Tibial nerve (tissue), 3 donors: ENCODE data around the gene SLC25A46.

Experiments used
- CTCF ChIP-seq, 5 experiments: fragments of 200-600 bp in 3 of 5; fragments of 450-650 bp in 2 of 5; sonication (generic) in 3 of 5; IDR thresholded peaks; one replicate each; pipeline ENCODE4 v1.5.1; 2016 to 2019; ENCODE audit warnings: antibody characterized with exemption in 5 of 5, mild to moderate bottlenecking in 3 of 5, moderate library complexity in 2 of 5
- POLR2A ChIP-seq, 2 donors: fragments of 450-650 bp; IDR thresholded peaks; one replicate each; pipeline ENCODE4 v1.6.1; 2017; ENCODE audit warnings: antibody characterized with exemption in 2 of 2, mild to moderate bottlenecking in 2 of 2, moderate library complexity in 2 of 2

DNA sequence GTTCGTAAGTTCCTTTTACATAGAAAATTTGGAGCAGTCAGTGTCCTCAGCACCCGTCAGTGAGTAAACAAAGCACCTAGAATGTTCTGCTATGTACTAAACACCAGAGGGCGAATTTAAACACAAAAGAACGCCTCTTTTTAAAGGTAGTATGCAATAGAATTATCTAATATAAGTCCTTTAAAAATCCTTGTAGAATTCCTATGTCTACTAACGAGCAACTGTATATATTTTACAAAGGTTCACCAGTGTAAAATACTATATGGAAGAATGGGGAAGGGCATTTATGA lies 11.8 kb upstream of the SLC25A46 start:
- TF ChIP-seq CTCF (IDR thresholded peaks at IDR 0.05): no peak
- TF ChIP-seq POLR2A (IDR thresholded peaks at IDR 0.05): no peak
